ENCODE measurements around the gene RTN4. TPM values are rescaled to one million over a fixed set of nuclear protein-coding genes. Genes with fewer than 3 reads are reported as not detected.

The RTN4 gene
- total RNA-seq, 1 experiment from 2014 or later: 200 TPM

- Mint-ChIP-seq H3K27me3 (ENCODE audit: low read depth) (no peaks in the 10 kb centered on the region; the same call in 1 of the 2 replicates), H3K27ac (no peak overlapping the region; a peak in 1 of 7 replicates), H3K4me1 (peaks cover 10 to 26% of the 10 kb centered on the region in 2 experiments), H3K36me3 (ENCODE audit: insufficient read depth in 1 of 3, low read depth in 3 of 3) (no peaks in the 10 kb centered on the region), H3K9me3 (no peaks in the 10 kb centered on the region), H3K4me3 (no peak overlapping the region)
- H4K8ac ChIP-seq (replicated peaks; ENCODE audit: insufficient read length, low read depth, low read length): no peak overlapping the region
- no peak overlapping the region for H3K27ac ChIP-seq (ENCODE audit: insufficient read length, low read depth, low read length)
- TF ChIP-seq, protein P1, sequence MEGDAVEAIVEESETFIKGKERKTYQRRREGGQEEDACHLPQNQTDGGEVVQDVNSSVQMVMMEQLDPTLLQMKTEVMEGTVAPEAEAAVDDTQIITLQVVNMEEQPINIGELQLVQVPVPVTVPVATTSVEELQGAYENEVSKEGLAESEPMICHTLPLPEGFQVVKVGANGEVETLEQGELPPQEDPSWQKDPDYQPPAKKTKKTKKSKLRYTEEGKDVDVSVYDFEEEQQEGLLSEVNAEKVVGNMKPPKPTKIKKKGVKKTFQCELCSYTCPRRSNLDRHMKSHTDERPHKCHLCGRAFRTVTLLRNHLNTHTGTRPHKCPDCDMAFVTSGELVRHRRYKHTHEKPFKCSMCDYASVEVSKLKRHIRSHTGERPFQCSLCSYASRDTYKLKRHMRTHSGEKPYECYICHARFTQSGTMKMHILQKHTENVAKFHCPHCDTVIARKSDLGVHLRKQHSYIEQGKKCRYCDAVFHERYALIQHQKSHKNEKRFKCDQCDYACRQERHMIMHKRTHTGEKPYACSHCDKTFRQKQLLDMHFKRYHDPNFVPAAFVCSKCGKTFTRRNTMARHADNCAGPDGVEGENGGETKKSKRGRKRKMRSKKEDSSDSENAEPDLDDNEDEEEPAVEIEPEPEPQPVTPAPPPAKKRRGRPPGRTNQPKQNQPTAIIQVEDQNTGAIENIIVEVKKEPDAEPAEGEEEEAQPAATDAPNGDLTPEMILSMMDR (conservative IDR thresholded peaks at IDR 0.05): no peak
- H3K4me1 ChIP-seq (ENCODE audit: insufficient read depth, low read length): no peaks in the 10 kb centered on the region
- H2BK20ac ChIP-seq (ENCODE audit: low read depth, low read length, poor library complexity, severe bottlenecking): no peak overlapping the region
- no CpG with 5 or more reads among the region's 14 CpGs for WGBS (ENCODE audit: extremely low coverage, insufficient read length, low lambda C conversion rate)
- H3K27me3 ChIP-seq (ENCODE audit: insufficient read depth, low read length): no peaks in the 10 kb centered on the region
- H3T11ph ChIP-seq (ENCODE audit: low read length): no peak overlapping the region
- H2BK5ac ChIP-seq (ENCODE audit: insufficient read length, low read length): no peak overlapping the region
- H3K79me1 ChIP-seq (ENCODE audit: insufficient read depth, low read depth, low read length, poor library complexity, severe bottlenecking): no peaks in the 10 kb centered on the region
- H4K91ac ChIP-seq (ENCODE audit: insufficient read length, low read depth, low read length): no peak overlapping the region
- H2BK120ac ChIP-seq (ENCODE audit: low read depth, low read length, poor library complexity, severe bottlenecking): no peak overlapping the region
- no peaks in the 10 kb centered on the region for H4K20me1 ChIP-seq (ENCODE audit: control insufficient read depth, insufficient read depth, insufficient read length)
- DNase-seq: no peak
- H3K18ac ChIP-seq (ENCODE audit: insufficient read length, low read depth, low read length): no peak overlapping the region
- no peak overlapping the region for H3K9ac ChIP-seq (ENCODE audit: extremely low read depth, insufficient read length, low read length)
- no peaks in the 10 kb centered on the region for H3K9me3 ChIP-seq (ENCODE audit: control insufficient read depth, low read depth, low read length)
- no peak overlapping the region for H2BK15ac ChIP-seq (ENCODE audit: low read depth, low read length)
- no peak overlapping the region for H3K4ac ChIP-seq (ENCODE audit: low read depth, low read length)
- no peak overlapping the region for H2AK5ac ChIP-seq (ENCODE audit: insufficient read length, low read length)
- H2BK12ac ChIP-seq (ENCODE audit: insufficient read length, low read depth, low read length): no peak overlapping the region
- no peak overlapping the region for H2AFZ ChIP-seq (ENCODE audit: low read length)
- no peak overlapping the region for H3K23ac ChIP-seq (ENCODE audit: insufficient read length, low read depth, low read length)
- no peak overlapping the region for H3K56ac ChIP-seq (ENCODE audit: insufficient read length, low read depth, low read length)
- H3K79me2 ChIP-seq (ENCODE audit: insufficient read depth, low read length): no peaks in the 10 kb centered on the region
- H3K14ac ChIP-seq (ENCODE audit: insufficient read depth, low read length): no peak overlapping the region
- no peaks in the 10 kb centered on the region for H3K23me2 ChIP-seq (ENCODE audit: insufficient read length, low read depth, low read length, poor library complexity, severe bottlenecking)
- H3K4me2 ChIP-seq (ENCODE audit: insufficient read depth, insufficient read length, low read length): no peak overlapping the region
- no peak overlapping the region for H4K5ac ChIP-seq (ENCODE audit: insufficient read length, low read depth, low read length)
Observed at GRCh38 chr2:54958717-54959371, 91.4 kb downstream of the RTN4 start.

Data from H9 (cell line).